Gastrocnemius medialis (tissue), 4 donors: Measurements from ENCODE around the gene KIRREL3. TPM values are rescaled to one million over a fixed set of nuclear protein-coding genes. Genes with fewer than 3 reads are reported as not detected.

Source experiments
- ATAC-seq, 2 donors: fragments of 150-250 bp; one replicate each; pipeline ENCODE4 v1.9.1; 2016
- DNase-seq, 2 donors: peaks; one replicate each; pipeline ENCODE4 v3.0.0-alpha.2; 2019
- H3K27ac ChIP-seq, 4 donors: fragments of 200-600 bp; sonication (generic); 1 replicate in 1 of 4; 2 replicates in 3 of 4; pipeline ENCODE4 v1.5.1; 2016 to 2018; ENCODE audit warnings: mild to moderate bottlenecking in 2 of 4, moderate library complexity in 1 of 4
- H3K27me3 ChIP-seq, 3 donors: fragments of 200-600 bp; sonication (generic) in 2 of 3; 1 replicate in 1 of 3; 2 replicates in 2 of 3; pipeline versions ENCODE4 v1.5.1 to v1.6.0; 2016 to 2019; ENCODE audit warnings: mild to moderate bottlenecking in 1 of 3, moderate library complexity in 1 of 3
- H3K36me3 ChIP-seq, 2 donors: fragments of 200-600 bp; sonication (generic) in 1 of 2; one replicate each; pipeline ENCODE4 v1.5.1; 2017 to 2018
- H3K4me1 ChIP-seq, 2 donors: fragments of 200-600 bp; sonication (generic) in 1 of 2; one replicate each; pipeline ENCODE4 v1.5.1; 2016 to 2017; ENCODE audit warnings: mild to moderate bottlenecking in 2 of 2
- H3K4me3 ChIP-seq, 4 donors: fragments of 200-600 bp; sonication (generic) in 3 of 4; 1 replicate in 1 of 4; 2 replicates in 3 of 4; pipeline ENCODE4 v1.5.1; 2016 to 2019; ENCODE audit warnings: mild to moderate bottlenecking in 2 of 4
- H3K9me3 ChIP-seq, 3 donors: fragments of 200-600 bp; sonication (generic) in 2 of 3; 1 replicate in 1 of 3; 2 replicates in 2 of 3; pipeline ENCODE4 v1.5.1; 2016 to 2019
- POLR2A ChIP-seq, 2 donors: fragments of 450-650 bp; IDR thresholded peaks; one replicate each; pipeline ENCODE4 v1.6.1; 2017; ENCODE audit warnings: antibody characterized with exemption in 2 of 2, mild to moderate bottlenecking in 2 of 2, moderate library complexity in 2 of 2
- in situ Hi-C, 4 donors: fragments of 200-750 bp; cut with MboI; loops; one replicate each; pipeline versions ENCODE4 v1.15.0 to v1.8.0; 2017; ENCODE audit warnings: low sequenced_read_pairs in 4 of 4
- intact Hi-C: fragments of 100-400 bp; cut with DNase I; formaldehyde crosslinking; loops from one replicate; pipeline ENCODE4 v1.15.1; 2023; ENCODE audit warnings: low total_unique reads
- total RNA-seq, 4 donors: library from RNA; depleted of rRNA; stranded (reverse); fragments of >200 nt; gene quantifications; one replicate each; pipeline versions ENCODE4 v1.1.0 to v1.2.3, GENCODE V29; 2016
- TF ChIP-seq, protein P1 (sequence below), 5 experiments: fragments of 450-650 bp in 3 of 5; fragments of 200-600 bp in 2 of 5; sonication (generic) in 2 of 5; IDR thresholded peaks in 4 of 5; conservative IDR thresholded peaks in 1 of 5; 1 replicate in 4 of 5; 2 replicates in 1 of 5; pipeline ENCODE4 v1.5.1; 2016 to 2019; ENCODE audit warnings: antibody characterized with exemption in 5 of 5, mild to moderate bottlenecking in 3 of 5, moderate library complexity in 3 of 5

KIRREL3 gene
- total RNA-seq, 4 donors from 2014 or later: 0.10 TPM; not detected in 3

GRCh38 chr11:126464796-126465195, 535.8 kb downstream of the KIRREL3 start:
- Histone ChIP-seq H3K27me3 (no peaks in the 10 kb centered on the region), H3K36me3 (no peaks in the 10 kb centered on the region), H3K9me3 (no peaks in the 10 kb centered on the region), H3K27ac (no peak overlapping the region), H3K4me3 (no peak overlapping the region), H3K4me1 (no peaks in the 10 kb centered on the region)
- ATAC-seq (no peak), DNase-seq (no peak)
- intact Hi-C loops (no loop called here), in situ Hi-C loops (no loop called here)
- no peak for TF ChIP-seq POLR2A (IDR thresholded peaks at IDR 0.05)
- TF ChIP-seq, protein P1, sequence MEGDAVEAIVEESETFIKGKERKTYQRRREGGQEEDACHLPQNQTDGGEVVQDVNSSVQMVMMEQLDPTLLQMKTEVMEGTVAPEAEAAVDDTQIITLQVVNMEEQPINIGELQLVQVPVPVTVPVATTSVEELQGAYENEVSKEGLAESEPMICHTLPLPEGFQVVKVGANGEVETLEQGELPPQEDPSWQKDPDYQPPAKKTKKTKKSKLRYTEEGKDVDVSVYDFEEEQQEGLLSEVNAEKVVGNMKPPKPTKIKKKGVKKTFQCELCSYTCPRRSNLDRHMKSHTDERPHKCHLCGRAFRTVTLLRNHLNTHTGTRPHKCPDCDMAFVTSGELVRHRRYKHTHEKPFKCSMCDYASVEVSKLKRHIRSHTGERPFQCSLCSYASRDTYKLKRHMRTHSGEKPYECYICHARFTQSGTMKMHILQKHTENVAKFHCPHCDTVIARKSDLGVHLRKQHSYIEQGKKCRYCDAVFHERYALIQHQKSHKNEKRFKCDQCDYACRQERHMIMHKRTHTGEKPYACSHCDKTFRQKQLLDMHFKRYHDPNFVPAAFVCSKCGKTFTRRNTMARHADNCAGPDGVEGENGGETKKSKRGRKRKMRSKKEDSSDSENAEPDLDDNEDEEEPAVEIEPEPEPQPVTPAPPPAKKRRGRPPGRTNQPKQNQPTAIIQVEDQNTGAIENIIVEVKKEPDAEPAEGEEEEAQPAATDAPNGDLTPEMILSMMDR (IDR thresholded peaks at IDR 0.05 in 4 of 5, conservative IDR thresholded peaks at IDR 0.05 in 1 of 5): no peak

DNA sequence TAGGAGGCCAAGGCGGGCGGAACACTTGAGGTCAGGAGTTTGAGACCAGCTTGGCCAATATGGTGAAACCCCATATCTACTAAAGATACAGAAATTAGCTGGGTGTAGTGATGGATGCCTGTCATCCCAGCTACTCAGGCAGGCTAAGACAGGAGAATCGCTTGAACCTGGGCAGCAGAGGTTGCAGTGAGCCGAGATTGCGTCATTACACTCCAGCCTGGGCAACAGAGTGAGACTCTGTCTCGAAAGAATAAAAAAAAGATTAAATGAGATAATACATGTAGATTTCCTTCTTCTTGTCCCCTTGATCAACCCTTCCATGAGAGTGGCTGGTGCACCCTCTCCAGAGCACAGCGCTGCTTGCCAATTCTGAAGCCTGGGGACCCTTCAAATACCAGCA, 538.1 kb downstream of the KIRREL3 start:
- no peak for TF ChIP-seq POLR2A (IDR thresholded peaks at IDR 0.05)
- TF ChIP-seq, protein P1 (IDR thresholded peaks at IDR 0.05 in 4 of 5, conservative IDR thresholded peaks at IDR 0.05 in 1 of 5): no peak
- Histone ChIP-seq H3K27me3 (no peaks in the 10 kb centered on the region), H3K4me3 (no peak overlapping the region), H3K36me3 (no peaks in the 10 kb centered on the region), H3K4me1 (no peaks in the 10 kb centered on the region), H3K9me3 (no peaks in the 10 kb centered on the region), H3K27ac (no peak overlapping the region)
- ATAC-seq: no peak
- intact Hi-C loops (no loop called here), in situ Hi-C loops (no loop called here)
- no peak for DNase-seq

DNA sequence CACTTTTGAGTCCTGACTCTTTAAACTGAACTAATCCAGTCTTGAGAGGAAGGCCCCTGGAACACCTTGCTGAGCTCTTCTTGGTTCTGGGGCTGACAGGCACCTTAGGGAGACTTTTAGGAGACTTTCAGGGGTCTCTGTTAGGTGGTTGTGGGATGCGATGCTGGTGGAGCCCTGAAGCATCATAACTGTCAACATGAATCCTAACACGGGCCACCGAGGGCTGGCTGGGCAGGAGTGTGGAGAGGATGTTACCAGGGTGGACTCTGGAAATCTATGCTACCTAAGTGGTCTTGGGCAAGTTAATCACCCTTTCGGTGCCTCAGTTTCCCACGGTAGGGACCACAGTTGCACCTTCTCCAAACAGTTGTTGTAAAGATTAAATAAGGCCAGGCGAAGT, 538.6 kb downstream of the KIRREL3 start:
- in situ Hi-C loops (no loop called here), intact Hi-C loops (no loop called here)
- Histone ChIP-seq H3K4me3 (no peak overlapping the region), H3K4me1 (no peaks in the 10 kb centered on the region), H3K27ac (no peak overlapping the region), H3K9me3 (no peaks in the 10 kb centered on the region), H3K27me3 (no peaks in the 10 kb centered on the region), H3K36me3 (no peaks in the 10 kb centered on the region)
- DNase-seq (no peak), ATAC-seq (no peak)
- TF ChIP-seq, protein P1 (IDR thresholded peaks at IDR 0.05 in 4 of 5, conservative IDR thresholded peaks at IDR 0.05 in 1 of 5): no peak
- no peak for TF ChIP-seq POLR2A (IDR thresholded peaks at IDR 0.05)

GRCh38 chr11:126461096-126461440, 539.5 kb downstream of the KIRREL3 start:
- Histone ChIP-seq H3K36me3 (no peaks in the 10 kb centered on the region), H3K27me3 (no peaks in the 10 kb centered on the region), H3K4me3 (no peak overlapping the region), H3K27ac (no peak overlapping the region), H3K9me3 (no peaks in the 10 kb centered on the region), H3K4me1 (no peaks in the 10 kb centered on the region)
- TF ChIP-seq, protein P1 (IDR thresholded peaks at IDR 0.05 in 4 of 5, conservative IDR thresholded peaks at IDR 0.05 in 1 of 5): no peak
- no peak for TF ChIP-seq POLR2A (IDR thresholded peaks at IDR 0.05)
- ATAC-seq: no peak
- DNase-seq: no peak
- in situ Hi-C loops: no loop called here
- intact Hi-C loops: no loop called here

DNA sequence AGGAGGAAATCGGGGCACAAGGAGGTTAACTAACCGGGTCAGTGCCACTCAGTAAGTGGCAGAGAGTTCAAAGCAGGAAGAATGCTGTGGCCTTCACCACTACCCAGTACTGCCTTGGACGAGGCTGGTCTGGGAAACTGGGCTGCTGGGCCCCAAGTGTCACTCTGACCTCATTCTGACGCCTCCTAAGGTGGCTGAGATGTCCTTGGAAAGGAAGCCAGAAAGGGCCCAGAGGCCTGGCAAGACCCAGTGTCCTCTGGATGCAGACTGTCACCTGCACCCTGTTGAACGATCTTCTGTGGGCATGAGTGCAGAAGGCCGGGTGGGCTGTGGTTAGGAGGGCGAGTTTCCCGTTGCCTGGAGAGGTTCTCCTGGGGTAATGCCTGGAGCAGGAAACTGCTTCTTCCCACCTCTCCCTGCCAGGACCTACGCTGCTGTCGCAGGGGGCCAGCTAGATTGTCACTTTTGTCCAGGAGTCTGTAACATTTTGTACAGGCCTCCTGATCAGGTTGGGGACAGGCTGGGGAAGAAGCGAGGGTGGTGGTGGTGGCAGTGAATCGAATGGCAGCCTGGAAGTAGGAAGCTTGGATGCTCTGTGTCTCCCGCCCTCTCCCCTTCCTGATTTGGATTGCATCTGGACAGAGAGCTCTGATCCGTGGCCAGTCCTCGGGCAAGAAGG, 540.0 kb downstream of the KIRREL3 start:
- intact Hi-C loops: no loop called here
- ATAC-seq: no peak
- no peaks in the 10 kb centered on the region for H3K27me3 ChIP-seq

More for the DNA sequence above, 540.0 kb downstream of the KIRREL3 start:
- in situ Hi-C loops: no loop called here
- H3K27ac ChIP-seq: no peak overlapping the region
- DNase-seq: no peak
- no peaks in the 10 kb centered on the region for H3K9me3 ChIP-seq
- TF ChIP-seq POLR2A (IDR thresholded peaks at IDR 0.05): no peak
- TF ChIP-seq, protein P1 (IDR thresholded peaks at IDR 0.05 in 4 of 5, conservative IDR thresholded peaks at IDR 0.05 in 1 of 5): no peak
- H3K4me3 ChIP-seq: no peak overlapping the region
- H3K36me3 ChIP-seq: no peaks in the 10 kb centered on the region
- no peaks in the 10 kb centered on the region for H3K4me1 ChIP-seq
